HG03521 (cell line): ENCODE data around the gene GPC3.

Experiments
- ATAC-seq: cut with Tn5 transposase; IDR thresholded peaks from one replicate; pipeline ENCODE4 v1.9.1; 2021; ENCODE audit warnings: mild to moderate bottlenecking, moderate library complexity; ENCODE audit not compliant: unreplicated experiment

Gene GPC3

DNA sequence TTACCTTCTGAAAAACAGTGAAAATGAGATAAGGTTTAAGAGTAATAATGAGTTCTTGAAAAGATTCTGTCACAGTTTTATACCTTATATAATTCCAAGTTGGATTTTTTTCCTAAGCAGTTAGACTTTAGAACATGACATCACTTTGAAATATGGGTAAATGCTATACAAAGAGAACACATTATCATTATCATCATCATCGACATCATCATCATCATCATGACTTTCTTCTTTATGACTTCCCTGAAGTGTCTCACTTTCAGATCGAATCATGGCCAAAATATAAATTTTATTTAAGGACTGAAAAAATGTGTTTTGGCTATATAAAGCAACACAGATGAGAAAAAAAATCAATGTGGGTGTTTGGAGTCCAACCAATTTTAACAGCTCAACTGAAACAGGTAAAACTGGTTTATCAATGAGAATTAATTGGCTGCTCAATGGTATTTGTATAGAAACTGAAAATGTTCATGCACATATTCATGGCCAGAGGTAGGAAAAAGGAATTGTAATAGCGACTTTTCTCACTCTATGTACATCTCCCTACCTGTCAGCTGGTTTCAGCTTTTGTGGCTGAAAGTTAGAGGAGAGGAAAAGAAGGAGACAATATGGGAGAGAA, 327.0 kb downstream of the GPC3 start:
- no peak for ATAC-seq

DNA sequence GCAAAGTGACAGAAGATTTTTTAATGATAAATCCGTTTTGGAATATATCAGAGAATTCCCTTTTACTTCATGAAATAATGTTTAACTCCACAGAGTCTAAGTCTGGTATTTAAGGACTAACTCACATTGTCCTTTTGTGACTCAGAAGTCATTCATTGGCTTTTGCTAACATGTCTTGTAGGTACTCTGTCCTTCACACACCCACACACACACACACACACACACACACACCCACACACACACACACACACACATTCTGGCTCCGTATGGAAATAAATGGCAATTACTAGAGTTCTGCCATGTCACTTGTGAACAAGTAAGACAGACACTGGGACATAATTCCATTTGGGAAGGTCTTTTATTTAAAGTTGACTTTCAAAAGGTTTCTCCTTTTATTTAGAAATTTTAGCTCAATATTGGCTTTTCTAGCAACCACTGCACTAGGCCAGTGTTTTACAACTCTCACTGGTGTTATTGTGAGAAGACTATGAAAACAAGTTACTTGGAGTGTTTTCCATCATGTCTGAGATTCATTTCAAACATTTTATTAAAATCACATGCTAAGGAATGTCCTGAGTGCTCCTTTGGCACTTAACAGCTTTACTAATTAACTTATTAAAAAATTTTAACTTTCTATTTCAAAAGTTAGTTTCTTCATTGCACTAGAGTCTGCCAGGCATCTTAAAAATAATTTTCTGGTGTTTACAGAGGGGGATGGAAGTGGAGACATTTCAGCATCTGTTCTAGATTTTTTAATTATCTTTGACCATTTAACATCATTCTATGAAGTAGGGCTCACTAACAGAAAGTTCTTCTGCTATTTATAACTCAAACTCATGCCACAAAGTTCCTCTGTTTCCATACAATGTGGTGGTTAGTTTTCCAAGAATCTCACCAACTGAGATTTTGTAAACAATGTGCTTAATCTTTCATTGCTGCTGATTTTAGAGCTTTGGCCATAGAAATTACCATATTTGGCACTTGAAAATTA, 329.8 kb downstream of the GPC3 start:
- ATAC-seq: no peak

DNA sequence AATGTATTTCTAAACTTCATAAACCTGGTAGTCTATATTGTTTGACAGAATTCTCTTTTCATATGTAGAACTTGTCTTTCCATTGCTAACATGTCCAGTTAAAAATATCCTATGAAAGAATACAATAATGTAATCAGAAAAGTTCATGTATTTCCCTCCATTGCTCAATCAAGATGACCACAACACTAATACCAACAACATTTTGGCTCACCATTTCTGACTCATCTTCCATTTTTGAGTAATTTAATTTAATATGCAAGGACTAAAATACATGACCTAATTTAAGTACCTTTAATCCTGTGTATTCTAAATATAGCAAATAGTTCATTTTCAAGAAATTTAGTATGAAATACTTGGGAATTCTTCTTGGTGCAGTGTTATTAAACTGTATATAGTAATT, 330.6 kb downstream of the GPC3 start:
- no peak for ATAC-seq

DNA sequence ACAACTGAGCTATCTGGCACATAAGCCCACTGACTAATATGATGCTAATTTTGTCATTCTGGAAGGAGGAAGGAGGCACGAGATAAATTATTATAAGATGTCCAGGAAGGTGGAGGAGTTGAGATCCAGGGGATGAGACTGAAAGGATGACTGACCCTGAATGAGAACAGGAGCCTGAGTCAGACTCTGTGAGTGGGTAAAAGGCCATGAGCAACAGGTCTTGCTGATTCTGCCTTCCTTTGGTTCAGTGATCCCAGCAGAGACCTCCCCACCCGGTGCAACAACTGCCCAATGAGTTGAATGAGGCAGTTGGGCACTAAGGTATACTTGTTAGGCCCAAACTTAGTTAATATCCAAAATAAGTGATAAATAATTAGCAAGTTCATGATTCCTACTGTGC, 332.0 kb downstream of the GPC3 start:
- no peak for ATAC-seq

DNA sequence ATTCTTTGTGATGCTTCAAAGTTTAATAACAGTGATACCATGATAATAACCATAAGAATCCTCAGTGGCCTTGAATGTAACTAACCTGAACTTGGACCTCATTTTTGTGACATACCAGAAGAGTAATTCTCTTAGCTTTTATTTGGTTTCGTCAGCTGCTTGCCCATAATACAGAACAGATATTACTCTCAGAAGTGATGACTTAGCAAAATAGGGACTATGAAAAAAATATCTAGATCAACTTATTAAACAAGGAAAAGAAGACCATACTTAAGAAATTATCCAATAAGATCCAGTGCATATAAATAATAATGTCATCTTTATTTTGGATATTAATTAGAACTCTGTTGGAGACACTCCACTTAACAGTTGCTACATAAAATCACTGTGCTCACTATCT, 333.2 kb downstream of the GPC3 start:
- ATAC-seq: no peak

DNA sequence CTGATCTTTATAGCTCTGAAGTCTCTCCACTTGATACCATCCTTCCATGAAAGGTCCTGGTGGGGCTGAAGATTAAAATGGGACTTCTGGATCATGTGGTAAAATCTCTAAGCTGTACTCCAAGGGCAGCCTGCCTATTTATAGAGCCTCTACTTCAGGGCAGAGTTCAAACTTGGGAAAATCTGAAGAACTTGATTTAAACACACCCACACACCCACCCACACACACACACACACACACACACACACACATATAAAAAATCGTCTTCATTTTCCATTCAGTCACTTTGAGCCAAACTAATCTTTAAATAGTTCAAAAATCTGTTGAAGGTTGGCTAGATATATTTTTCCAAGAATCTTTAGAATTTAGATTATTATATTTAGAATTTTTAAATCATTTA, 335.2 kb downstream of the GPC3 start:
- ATAC-seq: no peak

DNA sequence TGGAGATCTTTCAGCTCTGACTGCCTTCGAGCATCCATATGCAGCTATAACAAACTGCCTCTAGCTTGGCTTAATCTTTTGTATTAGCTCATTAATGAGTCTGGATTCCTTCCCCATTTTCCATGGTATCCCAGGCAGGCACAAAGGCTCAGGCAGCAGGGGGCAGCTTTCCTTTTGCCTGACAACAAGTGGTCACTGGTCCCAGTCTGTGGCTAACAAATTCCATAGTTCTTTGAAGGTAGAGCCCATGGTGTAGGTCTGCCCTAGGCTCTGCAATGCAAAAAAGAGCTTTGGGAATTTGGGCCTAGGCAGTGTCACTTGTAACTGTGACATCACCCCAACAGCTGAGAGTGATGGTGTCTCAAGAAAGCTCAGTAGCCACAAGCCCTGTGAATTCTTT, 335.7 kb downstream of the GPC3 start:
- no peak for ATAC-seq

DNA sequence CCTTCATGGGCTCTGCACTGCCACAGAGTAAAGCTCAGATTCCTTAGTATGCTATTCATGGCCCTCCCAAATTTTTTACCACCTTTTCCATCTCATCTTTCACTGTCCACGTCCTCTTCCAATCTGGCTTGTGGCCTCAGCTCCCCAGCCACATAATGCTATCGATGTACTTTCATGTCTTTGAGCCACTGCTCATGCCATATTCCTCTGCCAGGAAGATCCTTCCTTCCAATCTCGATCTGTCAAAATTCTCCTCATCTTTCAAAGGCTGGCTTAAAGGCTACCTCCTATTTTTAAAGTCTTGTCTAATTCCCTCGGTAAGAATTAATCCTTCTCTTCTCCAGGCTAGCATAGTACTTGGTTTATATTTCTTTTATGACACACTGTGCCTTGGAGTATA, 336.8 kb downstream of the GPC3 start:
- ATAC-seq: no peak

DNA sequence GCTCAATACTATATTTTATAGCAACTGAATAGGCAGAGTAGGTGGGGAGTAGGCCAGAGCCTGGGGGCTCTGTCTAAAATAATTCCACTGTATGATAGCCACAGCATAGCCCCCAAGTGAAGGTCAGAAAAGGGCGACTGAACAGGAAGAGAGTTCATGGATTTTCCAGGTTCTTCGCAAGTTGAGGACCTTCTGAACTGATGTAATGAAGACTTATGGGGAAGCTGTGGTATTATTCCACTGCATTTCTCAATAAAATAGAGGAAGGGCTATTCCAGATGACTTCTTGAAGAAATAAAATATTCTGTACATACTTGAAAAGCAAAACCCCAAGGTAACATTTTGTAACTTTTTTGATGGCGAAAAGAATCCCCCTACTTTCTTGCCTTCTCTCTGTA, 338.7 kb downstream of the GPC3 start:
- ATAC-seq: no peak

DNA sequence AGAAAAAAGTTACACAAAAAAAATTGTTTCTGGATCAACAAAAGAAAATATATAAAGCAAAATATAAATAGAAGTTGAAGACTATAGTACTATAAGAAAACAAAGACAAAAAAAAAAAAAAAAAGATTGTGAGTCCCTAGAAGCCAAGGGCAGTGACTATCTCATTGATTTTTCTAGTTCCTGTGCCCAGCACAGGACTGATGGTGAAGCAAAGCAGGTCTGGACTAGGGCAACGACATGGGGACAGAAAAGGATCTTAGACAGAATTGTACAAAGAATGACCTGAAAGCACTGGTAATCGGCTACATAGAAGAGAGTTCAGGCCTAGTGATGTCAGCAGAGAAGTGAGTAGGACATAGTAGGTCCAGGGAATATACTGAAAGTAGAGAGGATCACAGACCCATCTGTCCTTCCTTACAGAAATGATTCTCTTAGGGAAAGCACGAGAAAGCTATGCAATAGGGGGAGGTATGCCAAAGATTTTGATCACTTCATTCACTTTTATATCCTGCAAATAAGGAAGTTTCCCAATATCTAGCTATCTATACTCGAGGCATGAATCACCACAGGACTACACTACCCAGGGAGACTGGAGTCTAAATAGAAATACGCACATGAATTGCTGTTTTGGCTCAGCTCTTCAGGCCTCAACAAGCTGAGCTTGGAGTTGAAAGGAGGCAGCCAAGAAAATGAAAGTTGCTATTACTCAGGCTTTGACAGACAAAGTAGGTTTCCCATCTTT, 339.2 kb downstream of the GPC3 start:
- no peak for ATAC-seq

DNA sequence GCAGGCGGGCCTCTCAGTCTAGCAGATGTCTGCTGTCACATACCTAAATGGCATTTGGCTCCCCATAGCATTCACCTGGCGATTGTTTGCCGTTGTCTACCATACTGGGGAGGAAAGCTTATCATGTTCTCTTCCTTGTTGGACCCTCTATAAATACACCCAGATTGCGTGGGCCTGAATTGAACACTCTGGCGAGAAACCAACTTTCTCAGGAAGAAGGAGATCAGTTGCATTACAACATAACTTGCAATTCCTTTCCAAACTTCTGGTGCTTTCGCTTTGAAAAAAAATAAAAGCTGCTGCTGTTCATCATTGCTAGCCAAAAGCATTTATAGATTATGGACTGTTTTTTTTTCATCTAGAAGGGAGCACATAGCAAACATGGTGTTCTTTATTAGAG, 340.1 kb downstream of the GPC3 start:
- no peak for ATAC-seq

DNA sequence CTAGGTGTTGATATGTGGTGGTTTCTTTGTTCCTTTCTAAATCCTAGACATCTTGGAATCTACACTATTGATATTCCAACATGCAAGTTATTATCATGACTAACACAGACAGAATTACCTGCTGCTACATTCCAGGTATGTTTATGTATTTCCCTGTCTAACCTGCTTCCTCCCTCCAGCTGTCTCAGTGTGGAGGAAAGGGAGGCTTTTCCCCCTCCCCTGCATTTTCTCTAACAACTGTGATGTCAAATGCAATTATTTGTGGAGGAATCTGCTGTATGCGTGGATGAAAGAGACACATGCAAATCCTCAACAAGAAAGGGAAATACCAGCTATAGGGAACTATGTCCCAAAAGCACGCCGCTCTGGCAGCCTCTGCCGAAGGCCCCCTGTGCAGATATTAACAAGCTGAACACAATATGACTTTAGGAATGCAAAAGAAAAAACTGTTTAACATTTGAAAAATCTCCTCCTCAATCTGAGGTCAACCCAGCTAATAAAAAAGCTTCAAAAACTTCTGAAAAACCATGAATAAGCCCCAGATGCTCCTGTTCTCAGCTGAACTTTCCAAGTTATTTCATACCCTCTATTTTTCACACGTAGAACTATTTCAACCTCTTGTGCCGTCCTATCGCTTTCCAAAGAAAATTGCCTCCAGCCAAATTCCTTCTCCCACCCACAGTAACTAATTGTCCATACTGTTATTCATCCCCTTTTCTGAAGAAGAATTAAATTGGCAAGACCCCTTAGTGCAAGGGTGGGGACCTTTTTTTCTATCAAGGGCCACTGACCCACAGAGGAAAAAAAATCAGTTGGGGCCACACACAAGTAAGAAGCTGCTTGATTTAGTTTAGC, 345.0 kb downstream of the GPC3 start:
- no peak for ATAC-seq

DNA sequence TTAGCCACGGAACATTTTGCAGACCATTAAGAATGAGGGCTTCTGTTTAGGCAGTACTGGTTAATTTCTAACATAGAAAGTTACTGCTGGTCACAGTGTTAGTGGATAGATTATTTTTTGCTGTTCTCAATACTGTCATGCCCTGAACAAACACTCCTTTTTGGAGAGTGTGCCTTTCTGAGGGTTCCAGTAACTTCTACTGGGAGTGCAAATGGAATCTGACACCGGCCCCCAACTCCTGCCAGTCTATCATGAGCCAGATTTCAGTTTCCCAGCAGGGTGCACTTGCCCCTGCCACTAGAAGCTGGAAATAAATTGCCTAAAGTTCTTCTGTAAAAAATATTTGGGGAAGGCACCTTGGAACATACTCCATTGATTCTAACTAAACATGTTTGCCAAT, 345.7 kb downstream of the GPC3 start:
- ATAC-seq: no peak

DNA sequence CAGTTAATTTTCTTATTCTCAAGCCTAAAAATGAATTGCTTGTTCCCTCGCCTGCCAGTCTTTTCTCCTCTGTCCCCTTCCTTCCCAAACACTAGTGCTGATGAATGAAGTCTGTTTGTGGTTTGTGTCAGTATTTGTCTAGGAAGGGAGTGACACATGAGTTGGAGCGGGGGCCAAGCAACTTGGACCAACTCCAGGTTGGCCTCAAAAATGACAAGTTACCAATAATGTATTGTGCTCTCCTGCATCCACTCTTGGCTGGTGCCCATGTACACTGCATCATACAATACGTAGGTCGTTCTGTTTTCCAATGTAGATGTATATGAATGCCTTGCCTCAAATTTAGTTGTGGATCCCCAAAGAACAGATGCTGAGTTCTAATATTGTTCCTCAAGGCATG, 347.1 kb downstream of the GPC3 start:
- no peak for ATAC-seq

DNA sequence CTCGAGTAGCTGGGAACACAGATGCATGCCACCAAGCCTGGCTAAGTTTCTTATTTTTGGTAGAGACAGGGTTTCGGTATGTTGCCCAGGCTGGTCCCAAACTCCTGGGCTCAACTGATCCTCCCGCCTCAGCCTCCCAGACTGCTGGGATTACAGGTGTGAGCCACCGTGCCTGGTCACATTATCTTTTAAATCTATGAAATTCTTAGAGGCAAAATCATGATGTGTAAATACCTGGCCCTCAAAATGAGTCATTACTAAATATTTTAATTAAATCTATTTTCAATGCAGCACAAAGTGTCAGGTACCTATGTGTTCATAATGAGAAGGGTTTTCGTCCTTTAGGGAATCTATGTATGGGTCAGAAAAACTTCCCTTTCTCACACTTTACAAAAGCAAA, 347.6 kb downstream of the GPC3 start:
- no peak for ATAC-seq

DNA sequence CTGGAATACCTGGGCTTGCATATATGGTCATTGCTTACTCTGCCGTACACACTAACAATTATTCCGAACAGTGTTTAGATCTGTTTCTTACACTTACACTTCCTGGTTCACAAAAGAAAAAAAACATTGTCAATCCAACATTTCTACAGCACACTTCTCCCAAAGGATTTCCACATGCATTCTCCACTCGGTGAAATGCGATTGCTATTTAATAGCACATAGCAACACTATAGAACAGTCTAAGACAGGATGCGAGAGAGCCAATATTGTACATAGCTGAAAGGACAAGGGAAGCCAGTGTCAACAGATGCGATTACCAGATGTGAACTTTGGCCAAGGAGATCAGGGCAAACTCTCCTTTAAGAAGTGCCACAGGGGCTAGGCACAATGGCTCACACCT, 349.4 kb downstream of the GPC3 start:
- no peak for ATAC-seq

DNA sequence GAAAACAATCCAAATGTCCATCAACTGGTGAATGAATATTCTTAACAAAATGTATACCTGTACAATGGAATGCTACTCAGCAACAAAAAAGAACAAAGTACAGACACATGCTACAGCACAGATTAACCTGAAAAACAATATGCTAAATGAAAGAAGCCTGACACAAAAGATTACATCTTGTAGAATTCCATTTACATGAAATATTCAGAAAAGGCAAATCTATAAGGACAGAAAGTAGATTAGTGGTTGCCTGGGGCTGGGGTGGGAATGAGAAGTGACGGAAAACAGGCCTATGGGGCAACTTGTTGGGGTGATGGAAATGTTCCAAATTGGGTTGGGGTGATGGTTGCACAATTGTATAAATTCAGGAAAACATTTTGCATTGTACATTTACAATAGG, 351.0 kb downstream of the GPC3 start:
- no peak for ATAC-seq

DNA sequence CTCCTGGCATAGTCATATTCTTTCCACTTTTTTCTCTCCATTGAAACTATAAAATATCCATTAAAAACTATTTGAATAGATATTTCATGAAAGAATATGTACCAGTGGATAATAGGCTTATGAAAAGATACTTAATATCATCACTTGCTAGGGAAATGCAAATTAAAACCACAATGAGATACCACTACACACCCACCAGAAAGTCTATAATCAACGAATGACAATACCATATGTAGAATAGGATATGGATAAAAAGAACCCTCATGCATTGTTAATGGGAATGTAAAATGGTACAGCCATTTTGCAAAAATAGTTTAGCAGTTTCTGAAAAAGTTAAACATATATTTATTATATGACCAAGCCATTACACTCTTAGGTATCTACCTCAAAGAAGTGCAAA, 351.4 kb downstream of the GPC3 start:
- ATAC-seq: no peak

DNA sequence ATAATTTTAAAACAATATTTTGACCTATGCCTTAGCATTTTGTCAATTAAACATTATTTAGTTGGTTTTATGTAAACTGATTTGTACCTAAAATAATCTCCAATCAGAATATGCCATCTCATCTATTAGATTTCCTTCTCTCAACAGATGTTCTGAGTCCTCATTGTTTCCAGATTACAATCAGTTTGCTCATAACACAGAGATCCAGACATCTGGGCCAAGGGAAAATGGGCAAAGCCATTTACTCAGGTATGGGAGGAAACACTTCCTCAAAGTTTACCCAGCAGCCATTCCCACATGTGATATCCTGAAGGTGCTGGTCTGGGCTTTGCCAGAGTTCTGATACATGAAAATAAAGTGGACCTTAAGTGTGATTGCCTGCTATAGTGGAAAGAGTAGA, 352.2 kb downstream of the GPC3 start:
- ATAC-seq: no peak

DNA sequence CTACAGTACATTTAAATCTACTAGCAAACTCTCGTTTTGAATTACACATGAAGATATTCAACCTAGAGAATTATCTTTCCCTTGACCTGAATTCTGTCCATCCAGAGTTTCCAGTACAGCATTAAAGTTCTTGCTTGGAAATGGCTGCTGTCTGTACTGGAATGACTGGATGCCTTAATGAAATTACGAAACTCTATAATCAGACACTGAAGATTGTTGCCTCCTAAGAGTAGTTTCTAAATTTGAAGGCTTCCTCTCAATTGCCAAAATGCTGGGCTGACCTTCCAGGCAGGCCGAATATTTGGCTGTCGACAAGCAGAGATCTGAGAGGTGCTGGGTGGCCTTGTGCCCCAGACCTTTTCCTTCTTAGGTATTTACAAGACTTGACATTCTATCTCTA, 355.0 kb downstream of the GPC3 start:
- ATAC-seq: no peak

DNA sequence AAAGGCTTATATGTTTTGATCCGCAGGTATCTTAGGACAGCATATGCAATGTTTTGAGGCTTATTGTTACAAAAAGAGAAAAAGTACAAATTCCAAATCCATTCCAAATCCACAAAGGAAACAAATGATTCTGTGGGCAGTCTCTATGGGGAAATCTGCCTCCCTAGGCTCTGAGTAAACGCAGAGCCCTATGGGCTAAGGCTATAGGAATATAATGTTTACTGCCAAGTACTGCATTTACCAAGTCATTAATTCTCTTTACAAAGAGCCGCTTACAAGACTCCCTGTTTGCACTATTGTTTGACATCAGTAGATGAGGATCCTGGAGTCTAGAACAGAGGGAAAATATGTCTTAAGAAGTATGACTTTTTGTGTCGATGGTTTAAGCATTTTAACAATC, 357.7 kb downstream of the GPC3 start:
- ATAC-seq: no peak
